KG1 (cell line): ENCODE data around the gene EIF1AD.
"Not testable (repeated sequence)": the region's sequence is repeated elsewhere in the genome, so short reads cannot be mapped to it uniquely, and the experiment has no call there.

Experiments
- DNase-seq: peaks from one replicate; lab custom pipeline; 2025; lab: John Stamatoyannopoulos, UW

Gene EIF1AD

DNA sequence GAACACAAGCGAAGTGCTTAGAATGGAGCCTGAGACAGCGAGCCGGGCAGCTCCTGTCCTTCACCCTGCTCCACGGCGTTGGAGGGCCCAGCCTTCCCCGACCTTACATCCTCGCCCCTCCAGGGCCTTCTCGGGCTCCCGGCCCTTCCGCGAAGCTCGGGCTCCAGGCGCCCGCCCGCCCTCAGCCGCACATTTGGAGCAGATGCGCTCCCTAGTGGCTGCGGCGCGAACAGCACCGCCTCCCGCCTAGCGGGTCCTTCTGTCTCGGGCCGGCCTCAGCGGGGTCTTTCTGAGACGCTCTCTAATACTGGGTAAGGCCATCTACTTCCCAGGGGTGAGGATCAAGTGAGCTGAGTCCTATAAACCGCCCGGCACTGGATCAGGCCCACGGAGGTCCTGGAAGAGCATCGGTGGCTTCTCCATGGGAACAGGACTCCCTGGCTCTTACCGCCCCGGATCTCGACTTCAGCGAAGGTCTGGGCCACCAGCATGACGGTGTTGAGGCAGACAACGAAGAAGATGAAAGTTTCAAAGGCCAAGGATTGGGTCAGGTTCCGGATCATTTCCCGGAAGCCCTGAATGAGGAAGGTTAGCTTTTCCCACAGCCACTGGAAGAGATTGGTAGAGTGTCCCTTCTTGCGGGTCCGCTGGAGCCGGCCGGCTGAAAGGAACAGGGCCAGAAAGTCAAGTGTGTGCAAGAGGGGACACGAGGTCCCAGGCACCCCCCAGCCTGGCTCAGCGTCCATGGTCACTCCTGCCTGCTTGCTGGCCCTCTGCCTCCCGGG is 20.6 kb upstream of the EIF1AD start:
- peak; percentile 85 for DNase-seq

DNA sequence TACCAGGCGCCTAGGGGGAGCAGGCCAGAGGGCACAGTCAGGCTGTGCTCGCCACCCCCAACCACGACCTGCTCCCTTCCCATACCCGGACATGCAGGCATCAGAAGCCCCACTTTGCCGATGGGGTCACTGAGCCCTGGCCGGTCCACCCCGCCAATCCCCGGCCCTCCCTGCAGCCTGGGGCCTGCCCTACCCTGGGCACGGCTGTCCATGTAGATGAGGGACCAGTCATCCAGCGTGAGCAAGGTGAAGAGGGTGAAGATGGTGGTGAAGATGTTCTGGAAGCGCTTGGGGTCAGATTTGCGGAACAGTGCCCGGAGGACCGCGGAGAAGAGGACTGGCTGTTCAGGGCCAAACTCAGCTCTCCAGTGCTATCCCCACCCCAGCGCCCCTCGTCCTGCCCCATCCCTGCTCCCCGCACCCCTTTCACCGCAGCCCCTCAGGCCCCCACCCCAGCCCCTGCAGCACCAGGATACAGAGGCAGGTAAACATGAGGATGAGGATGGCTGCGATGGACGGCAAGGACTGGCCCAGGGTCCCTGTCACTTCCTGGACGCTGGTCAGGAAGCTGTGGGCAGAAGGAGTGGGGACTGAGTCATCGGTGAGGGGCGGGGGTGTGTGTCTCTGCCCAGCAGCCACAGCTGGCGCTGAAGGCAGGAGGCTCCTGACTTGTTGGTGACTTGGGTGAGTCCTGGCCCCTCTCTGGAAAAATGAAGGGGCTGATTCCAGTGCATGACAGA is 18.8 kb upstream of the EIF1AD start:
- peak; percentile 41 for DNase-seq

DNA sequence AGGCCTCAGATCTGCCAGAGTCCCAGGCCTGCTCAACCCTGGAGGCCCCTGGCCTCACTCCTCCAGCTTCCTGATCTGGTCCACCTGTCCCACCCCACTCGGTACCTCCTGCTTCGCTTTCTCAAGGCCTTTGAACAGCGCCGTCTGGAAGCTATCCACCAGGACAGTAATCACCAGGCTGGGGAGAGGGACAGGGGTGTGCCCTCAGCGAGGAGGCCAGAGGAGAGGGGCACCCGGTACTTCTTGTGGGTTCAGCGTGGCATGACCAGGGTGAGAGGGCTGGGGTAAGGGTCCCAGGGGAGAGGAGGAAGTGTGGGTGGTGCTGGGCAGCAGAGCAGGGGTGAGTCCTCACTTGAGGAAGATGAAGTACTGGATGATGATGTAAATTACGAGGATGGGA is 18.3 kb upstream of the EIF1AD start:
- no peak for DNase-seq

DNA sequence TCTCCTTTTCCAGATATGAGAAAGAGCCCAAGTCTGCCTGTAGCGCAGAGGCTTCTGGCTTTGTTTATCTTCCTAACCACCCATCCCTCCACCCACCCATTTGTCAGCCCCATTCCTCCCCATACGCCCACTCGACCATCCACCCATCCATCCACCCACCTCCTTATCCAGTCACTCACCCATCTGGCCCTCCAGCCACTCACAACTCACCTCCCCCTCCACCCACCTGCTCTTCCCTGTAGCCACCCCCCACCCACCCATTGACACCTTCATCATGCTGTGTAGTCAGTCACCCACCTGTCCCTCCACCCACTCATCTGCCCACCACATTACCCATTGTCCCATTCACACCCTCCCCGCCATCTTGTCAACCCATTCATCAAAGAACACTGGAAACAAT is 15.4 kb upstream of the EIF1AD start:
- DNase-seq: no peak

DNA sequence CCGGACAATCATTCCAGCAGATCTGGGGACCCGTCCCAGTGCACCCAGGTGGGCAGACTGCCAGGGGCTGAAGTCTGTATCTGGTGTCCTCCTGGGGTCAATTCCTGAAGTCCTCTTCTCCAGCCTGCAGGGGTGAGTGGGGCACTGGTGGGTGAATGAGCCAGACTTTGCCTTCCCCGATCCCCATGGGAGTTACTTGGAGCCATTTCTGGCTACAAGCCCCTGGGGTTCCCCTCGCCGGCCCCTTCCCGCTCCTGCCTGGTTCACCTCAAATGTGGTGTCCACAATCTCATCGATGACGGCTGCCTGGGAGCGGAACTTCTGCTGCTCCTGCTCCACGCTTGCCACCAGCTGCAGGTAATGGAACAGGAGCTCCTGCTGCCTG is 14.8 kb upstream of the EIF1AD start:
- no peak for DNase-seq

DNA sequence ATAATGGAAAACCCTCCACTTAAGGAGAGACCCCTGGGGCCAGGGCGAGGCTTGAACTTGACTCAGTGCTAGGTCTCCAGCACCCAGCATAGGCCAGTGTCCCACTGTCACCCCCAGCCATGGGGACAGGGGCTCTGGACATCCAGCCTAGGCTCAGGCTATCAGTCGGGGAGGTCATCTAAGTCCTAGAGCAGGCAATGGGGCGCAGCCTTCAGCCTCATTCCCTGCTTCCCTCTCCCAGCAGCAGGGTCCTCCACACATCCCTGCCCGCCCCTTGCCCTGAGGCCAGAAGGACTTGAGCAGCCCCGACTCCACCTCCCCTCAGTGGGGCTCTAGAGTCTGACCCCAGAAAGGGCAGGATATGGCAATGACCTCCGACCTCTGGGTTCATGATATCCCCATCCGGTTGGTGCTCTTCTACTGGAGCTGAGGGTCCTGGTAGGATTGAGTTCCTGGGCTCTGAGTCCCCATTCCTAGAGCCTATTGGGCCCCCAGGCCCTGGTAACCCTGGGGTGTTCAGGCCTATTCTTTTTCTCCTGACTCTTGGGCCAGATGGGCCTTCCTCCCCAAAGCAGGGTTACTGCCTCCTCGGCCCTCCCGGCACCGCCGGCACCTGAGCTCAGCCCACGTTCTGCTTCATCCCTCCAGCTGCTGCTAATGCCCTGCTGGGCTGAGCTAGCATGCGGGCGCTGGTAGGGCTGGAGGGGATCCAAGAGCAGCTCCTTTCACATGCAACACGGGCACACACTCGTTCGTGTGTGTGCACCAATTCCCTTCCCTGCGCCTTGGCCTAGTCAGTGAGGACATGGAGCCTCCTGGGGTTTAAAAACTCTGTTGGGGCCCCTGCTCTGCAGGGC is 14.2 kb upstream of the EIF1AD start:
- DNase-seq: no peak

DNA sequence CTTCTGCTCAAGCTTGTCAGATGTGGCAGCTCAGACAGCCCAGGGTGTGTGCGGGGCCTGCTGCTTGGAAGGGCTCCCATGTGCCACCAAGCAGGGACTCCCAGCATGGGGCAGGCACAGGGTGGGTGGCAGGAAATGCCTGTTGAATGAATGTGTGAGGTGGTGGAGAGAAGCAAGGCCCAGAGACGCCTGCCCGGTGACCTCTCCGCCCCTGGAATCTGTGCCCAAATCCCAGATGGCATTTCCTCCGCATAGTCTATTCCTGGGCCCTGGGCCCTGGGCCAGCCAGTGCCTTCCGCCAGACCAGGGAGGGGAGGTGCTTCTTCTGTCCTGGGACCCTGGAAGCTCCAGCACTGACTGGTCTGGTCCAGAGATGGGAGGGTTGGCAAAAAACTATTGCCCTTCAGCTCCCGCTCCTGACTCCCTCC is 13.5 kb upstream of the EIF1AD start:
- DNase-seq: no peak

DNA sequence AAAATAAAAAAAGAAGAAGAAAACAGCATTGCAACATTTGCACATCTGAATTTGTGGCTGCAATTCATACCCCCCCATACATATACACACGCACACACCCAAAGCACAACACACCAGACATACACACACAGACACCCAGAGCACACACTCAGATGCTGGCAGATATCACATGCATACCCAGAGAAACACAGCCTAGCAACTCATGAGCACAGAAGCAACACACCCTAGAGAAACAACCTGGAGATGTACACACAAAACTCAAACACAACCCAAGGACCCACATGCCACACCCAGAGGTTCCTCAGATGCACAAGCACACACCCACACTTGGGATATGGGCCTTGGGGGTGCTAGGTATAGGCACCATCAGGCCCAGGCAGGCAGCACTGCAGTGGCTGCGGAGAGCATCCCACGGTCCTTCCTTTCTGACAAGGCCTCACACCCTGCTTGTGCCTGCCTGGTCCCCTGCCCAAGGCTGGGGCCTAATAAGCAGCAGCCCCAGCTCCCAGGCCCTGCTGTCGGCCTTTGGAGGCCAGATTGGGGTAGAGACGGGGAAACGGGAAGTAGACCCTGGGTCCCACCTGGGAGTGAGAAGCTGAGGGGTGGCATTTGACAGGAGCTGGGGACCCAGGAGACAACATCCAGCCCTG is 13.0 kb upstream of the EIF1AD start:
- no peak for DNase-seq

DNA sequence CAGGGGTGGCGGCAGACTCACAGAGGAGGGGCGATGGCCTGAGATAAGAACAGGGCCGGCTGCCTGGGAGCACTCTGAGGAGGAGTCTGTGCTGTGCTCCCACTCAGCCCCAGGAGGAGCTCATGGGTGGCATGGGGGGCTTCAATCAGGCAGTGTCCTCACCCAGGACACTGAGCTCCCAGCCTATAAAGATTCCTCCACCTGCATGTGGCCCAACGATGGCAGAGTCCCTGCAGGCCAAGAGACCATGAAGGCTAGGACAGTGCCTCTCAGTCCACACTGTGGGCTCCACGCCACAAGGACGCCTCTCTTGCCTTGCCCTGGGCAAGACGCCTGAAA is 11.8 kb upstream of the EIF1AD start:
- no peak for DNase-seq

DNA sequence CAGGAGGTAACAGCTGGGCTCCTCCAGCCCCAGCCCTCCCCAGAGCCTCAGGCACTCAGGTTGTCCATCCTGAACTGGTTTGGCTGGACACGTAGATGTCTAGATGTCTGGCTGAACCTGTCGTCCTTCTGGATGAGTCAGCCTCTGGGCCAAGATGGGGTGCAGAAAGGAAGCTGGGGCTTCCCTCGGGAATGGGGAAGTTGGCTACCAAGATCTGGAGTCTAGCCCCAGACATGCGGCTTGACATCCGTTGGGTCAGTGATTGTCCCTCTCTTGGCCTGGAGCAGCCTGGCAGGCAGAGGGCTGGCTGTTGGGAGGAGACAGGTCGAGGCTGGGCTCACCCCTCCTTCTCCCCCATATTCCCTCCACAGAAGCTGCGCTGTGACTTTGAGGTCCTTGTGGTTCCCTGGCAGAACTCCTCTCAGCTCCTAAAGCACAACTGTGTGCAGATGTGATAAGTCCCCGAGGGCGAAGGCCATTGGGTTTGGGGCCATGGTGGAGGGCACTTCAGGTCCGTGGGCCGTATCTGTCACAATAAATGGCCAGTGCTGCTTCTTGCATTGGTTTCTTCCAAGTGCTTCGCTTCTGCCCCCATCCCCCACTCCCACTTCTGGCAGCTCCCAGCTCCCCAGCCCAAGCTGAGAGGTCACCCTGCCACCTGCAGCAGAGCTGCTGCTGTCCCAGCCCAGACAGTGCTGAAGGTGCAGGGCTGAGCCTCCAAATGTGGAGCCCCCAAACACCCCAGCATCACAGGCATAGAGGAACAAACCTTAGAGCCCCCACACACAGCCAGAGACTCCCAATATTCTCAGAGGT is 11.2 kb upstream of the EIF1AD start:
- DNase-seq: no peak

DNA sequence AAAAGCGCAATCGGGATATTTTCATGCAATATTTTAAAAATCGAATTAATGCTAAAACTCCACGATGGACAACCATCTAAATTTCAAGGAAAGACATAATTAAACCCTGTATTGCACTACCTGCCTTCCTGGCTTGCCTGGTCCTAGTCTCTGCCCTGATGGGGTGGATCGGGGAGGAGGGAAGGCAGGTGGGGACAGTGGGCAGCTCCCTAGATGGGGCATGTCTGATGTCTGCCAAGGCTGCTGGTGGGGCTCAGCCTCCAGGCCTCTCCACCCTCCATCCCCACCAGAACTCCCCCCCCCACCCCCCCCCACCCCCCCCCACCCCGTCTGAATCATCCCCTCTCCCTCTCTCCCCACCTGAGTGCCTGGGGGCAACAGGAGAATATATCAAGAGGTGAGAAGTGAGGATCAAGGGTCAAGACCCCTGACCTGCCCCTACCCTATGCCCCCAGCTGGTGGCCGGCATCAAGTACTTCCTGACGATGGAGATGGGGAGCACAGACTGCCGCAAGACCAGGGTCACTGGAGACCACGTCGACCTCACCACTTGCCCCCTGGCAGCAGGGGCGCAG is 10.5 kb upstream of the EIF1AD start:
- DNase-seq: no peak

DNA sequence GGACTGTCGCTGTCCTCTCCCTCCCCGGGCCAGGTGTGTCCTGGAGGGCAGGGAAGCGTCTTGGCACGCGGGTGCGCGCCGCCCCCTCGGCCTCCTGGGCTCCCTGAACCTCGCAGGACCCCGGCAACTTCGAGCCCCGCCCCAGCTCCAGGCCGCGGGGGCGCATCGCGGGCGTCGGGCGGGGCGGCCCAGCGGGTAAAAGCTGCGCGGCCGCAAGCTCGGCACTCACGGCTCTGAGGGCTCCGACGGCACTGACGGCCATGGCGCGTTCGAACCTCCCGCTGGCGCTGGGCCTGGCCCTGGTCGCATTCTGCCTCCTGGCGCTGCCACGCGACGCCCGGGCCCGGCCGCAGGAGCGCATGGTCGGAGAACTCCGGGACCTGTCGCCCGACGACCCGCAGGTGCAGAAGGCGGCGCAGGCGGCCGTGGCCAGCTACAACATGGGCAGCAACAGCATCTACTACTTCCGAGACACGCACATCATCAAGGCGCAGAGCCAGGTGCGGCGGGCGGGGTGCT is 9.9 kb upstream of the EIF1AD start, which contains the start of gene CST6:
TSS of gene CST6 (plus strand) at position 224 of the 519 bp plus-strand sequence. CDS start at position 261, 37 bp downstream.
- no peak for DNase-seq

DNA sequence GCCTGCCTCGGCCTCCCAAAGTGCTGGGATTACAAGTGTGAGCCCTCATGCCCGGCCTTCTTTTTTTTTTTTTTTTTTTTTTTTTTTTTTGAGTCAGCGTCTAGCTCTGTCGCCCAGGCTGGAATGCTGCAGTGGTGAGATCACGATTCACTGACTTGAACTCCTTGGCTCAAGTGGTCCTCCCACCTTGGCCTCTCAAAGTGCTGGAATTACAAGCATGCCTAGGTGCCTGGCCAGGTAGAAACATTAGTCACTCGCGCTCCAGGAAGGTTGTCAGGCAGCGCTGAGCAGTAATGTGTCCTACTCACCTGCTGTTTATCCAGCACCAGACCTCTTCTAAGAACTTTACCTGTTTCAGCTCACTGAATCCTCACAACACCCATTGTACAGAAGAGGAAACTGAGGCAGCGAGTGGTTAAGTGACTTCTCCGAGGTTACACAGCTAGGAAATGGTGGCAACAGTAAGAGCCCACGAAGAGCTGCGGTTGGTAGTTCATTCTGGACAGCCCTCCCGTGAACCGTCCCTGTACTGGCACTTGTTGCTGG is 9.4 kb upstream of the EIF1AD start:
- no peak for DNase-seq

DNA sequence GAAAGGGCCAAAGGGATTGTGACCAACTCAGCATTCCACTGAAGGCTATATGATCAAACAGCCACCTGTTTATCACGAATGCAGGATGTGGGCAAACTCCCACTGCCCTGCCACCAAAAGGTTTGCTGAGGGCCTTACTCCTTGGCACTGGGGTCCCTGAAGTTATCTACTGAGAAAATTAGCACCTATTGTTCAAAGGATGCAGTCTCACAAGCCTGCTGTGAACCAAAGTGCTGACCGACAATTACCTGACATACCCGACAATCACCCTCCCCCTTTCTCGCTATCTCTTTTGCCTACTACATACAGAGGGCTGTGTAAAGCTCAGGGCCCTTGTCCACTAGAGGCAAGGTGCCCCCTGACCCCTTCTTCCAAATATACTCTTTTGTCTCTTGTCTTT is 8.1 kb upstream of the EIF1AD start:
- not testable (repeated sequence) for DNase-seq

DNA sequence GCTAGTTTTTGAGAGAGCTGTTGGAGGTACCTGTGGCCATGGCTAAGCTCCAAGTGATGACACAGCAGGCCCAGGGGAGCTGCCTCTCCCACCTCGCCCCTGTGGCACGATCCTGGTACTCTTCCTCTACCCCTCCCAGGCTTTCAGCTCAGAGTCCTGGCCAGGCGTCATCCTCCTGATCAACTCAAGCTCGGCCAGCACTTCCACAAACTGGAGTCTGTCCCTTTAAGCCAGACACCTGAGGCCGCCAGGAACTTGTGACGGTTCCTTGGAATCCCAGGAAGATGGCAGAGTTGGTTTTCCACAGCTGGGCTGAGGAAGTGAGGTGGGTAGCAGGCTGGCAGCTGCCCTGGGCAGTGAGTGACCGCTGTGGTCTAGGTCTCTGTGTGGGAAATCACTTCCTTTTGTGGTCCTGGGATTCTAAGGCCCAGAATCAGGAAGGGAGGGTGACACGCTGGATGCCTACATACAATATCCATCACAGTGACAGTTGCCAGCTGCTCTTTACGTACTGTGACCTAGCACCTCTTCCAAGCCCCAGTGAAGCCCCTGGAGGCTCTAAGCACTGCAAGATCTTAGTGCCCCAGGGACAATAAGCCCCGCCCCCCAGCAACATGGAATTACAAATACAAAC is 6.6 kb upstream of the EIF1AD start:
- no peak for DNase-seq

DNA sequence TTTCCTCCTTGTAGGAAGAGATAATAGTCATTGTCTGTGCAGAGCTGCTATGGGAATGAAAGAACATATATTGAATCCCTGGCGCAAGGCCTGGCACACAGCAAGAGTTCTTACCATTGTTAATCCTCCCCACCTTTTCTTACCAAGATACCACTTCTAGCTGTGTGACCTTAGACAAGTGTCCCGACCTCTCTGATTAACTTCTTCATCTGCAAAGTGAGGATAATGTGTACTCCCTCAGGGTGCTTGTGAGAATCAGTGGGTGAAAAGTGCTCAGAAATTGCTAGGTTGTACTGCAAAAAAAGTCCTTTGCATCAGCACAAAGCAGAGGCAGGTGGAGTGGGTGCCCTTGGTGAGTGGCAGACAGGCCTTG is 6.1 kb upstream of the EIF1AD start:
- DNase-seq: no peak

DNA sequence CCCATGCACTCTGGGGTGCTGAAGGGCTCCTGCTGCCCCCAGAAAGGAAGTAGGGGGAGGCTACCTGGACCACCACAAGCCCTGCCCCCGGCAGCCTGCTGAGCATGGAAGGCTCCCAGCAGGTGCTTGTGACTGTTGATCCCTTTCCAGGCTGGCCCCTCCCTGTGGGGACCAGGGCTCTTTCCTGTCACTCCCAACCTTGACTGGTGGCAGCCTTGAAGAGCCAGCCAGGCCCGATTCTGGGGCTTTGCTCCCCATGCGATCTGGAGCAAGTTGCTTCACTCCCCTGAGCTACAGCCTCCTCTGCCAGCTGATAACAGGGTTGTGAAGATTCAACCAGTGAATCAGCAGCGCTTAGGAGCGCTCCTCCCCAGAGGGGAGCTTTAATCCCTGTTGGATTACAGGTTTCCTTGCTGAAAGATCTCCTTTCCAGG is 5.3 kb upstream of the EIF1AD start:
- DNase-seq: no peak

DNA sequence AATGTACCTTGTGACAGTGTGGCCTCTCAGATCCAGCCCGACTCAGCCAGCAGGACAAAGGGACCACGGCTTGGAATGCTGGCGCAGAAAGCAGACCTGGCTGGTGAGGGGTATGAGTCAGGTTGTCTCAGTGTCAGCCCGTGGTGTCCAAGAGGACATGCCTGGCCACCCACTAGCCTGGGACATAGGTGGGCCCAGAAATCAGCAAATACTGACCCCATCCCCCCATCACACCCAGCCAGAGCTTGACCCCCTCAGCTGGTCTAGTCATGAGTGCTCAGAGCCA is 4.9 kb upstream of the EIF1AD start:
- no peak for DNase-seq

DNA sequence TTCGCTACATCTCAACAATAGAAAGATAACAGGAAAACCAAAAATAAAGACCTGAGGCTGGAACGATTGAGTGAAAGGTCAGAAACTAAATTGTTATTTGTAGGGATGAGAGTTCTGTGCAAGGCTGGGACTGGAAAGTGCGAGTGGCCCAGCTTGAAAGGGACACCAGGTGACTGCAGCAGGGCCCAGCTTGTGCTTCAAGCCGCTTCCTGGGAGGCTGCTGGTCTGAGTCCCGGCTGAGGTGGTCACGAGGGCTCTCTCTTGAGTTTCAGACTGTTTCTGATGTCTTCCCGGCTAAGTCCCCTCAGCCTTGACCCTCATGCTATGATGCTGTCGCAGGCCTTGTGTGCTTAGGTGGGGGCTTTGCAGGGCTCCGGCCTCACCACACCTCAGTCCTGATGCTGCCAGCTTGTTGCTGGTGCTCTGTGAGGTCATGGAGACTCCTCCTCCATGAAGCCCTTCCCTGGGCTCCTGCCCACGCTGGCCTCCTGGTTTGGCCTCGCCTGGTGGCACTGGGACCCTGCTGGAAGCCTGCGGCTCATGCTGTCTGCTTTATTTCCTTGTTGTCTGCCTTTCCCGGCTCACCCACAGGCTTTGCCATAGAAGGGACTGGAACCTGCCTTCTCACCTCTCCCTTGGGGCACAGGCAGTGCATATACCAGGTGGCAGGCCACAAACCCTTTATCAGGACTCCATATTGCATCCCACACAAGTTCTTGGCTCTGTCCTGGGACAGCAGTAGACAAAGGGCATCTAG is 4.4 kb upstream of the EIF1AD start:
- DNase-seq: no peak
